ENCODE data around the gene WDPCP.

Gene WDPCP

DNA sequence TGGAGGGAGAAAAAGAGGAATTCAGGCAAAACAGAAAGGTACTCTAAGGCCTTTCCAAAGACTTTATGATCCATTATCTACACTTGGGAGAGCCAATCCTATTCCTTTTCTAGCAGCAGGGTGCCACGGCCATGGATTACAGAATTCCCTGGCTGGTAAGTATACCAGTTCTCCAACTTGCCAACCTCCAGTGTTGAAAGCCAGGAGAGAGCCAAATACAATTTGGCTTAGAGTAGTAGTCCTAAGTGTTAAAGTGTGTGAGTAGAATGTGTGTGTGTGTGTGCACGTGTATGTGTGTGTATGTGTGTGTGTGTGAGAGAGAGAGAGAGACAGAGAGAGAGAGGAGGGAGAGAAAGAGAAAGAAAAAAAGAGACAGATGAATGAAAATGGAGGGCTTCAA, 43.3 kb downstream of the WDPCP start:
- Histone ChIP-seq H3K27ac (ENCODE audit: low read depth in 2 of 2, low read length in 2 of 2) (no peak overlapping the region), H3K9ac (ENCODE audit: low read depth in 1 of 2, low read length in 2 of 2) (no peak overlapping the region), H3K4me1 (ENCODE audit: control insufficient read depth in 2 of 2, insufficient read depth in 2 of 2, low read length in 2 of 2) (no peaks in the 10 kb centered on the region), H3K27me3 (ENCODE audit: control insufficient read depth in 2 of 2, insufficient read depth in 2 of 2, low read length in 2 of 2) (no peaks in the 10 kb centered on the region), H3K9me3 (ENCODE audit: control insufficient read depth in 2 of 2, low read length in 2 of 2) (no peaks in the 10 kb centered on the region), H3K4me3 (ENCODE audit: low read length in 2 of 2) (no peak overlapping the region), H3K36me3 (ENCODE audit: control insufficient read depth in 2 of 2, insufficient read depth in 2 of 2, low read length in 2 of 2) (no peaks in the 10 kb centered on the region)

GRCh38 chr2:63544017-63544627, 44.2 kb downstream of the WDPCP start:
- Histone ChIP-seq H3K4me3 (ENCODE audit: low read length in 2 of 2) (no peak overlapping the region), H3K27me3 (ENCODE audit: control insufficient read depth in 2 of 2, insufficient read depth in 2 of 2, low read length in 2 of 2) (no peaks in the 10 kb centered on the region), H3K9me3 (ENCODE audit: control insufficient read depth in 2 of 2, low read length in 2 of 2) (no peaks in the 10 kb centered on the region), H3K4me1 (ENCODE audit: control insufficient read depth in 2 of 2, insufficient read depth in 2 of 2, low read length in 2 of 2) (no peaks in the 10 kb centered on the region), H3K9ac (ENCODE audit: low read depth in 1 of 2, low read length in 2 of 2) (no peak overlapping the region), H3K36me3 (ENCODE audit: control insufficient read depth in 2 of 2, insufficient read depth in 2 of 2, low read length in 2 of 2) (no peaks in the 10 kb centered on the region), H3K27ac (ENCODE audit: low read depth in 2 of 2, low read length in 2 of 2) (no peak overlapping the region)

DNA sequence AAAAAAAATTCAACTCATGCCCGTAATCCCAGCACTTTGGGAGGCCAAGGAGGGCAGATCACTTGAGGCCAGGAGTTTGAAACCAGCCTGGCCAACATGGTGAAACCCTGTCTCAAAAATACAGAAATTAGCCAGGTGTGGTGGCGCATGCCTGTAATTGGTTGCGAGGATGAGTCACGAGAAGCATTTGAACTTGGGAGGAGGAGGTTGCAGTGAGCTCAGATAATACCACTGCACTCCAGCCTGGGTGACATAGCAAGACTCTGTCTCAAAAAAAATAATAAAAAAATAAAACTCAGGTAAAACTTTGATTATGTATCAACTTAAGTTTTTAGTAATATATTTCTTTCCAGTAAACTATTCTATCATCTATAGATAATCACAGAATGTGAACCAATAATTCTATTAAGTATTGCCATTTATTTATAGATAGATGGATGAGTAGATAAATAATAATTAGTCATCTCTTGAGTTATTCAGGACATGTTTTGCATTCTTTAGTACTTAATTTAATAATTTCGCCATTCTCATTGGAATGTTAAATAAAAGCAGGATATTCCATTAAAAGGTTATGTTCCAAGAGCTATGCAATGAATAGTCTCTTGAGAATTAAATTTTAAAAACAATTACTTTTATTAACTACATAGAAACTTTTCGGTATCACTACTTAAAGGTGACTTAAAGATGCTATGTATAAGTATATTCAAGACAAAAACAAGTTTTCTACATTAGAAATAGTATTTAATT, 48.7 kb downstream of the WDPCP start:
- H3K27ac ChIP-seq (ENCODE audit: low read depth in 2 of 2, low read length in 2 of 2), result no peak overlapping the region
- no peak overlapping the region for H3K9ac ChIP-seq (ENCODE audit: low read depth in 1 of 2, low read length in 2 of 2)
- no peak overlapping the region for H3K4me3 ChIP-seq (ENCODE audit: low read length in 2 of 2)
- no peaks in the 10 kb centered on the region for H3K27me3 ChIP-seq (ENCODE audit: control insufficient read depth in 2 of 2, insufficient read depth in 2 of 2, low read length in 2 of 2)
- no peaks in the 10 kb centered on the region for H3K4me1 ChIP-seq (ENCODE audit: control insufficient read depth in 2 of 2, insufficient read depth in 2 of 2, low read length in 2 of 2)
- H3K9me3 ChIP-seq (ENCODE audit: control insufficient read depth in 2 of 2, low read length in 2 of 2), result no peaks in the 10 kb centered on the region
- H3K36me3 ChIP-seq (ENCODE audit: control insufficient read depth in 2 of 2, insufficient read depth in 2 of 2, low read length in 2 of 2), result no peaks in the 10 kb centered on the region

DNA sequence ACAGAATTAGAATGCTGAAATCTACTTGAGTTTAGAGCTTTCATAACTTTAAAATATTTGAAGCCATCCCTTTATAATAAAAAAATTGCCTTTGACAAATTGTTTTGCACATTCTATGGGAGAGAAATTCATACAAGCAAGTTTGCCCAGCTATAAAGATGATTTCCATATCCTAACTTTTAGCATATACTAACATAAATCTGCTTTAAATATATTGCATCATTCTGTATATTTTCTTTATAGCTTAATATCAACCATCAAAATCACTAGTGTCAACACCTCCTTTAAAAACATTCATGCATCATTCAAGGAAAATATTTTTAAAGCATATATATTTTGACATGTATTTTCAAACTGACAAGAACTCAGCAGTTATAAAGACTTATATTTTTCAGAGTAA, 49.9 kb downstream of the WDPCP start:
- H3K9ac ChIP-seq (ENCODE audit: low read depth in 1 of 2, low read length in 2 of 2), result no peak overlapping the region
- no peaks in the 10 kb centered on the region for H3K9me3 ChIP-seq (ENCODE audit: control insufficient read depth in 2 of 2, low read length in 2 of 2)
- no peak overlapping the region for H3K4me3 ChIP-seq (ENCODE audit: low read length in 2 of 2)
- H3K36me3 ChIP-seq (ENCODE audit: control insufficient read depth in 2 of 2, insufficient read depth in 2 of 2, low read length in 2 of 2), result no peaks in the 10 kb centered on the region
- no peaks in the 10 kb centered on the region for H3K4me1 ChIP-seq (ENCODE audit: control insufficient read depth in 2 of 2, insufficient read depth in 2 of 2, low read length in 2 of 2)
- no peaks in the 10 kb centered on the region for H3K27me3 ChIP-seq (ENCODE audit: control insufficient read depth in 2 of 2, insufficient read depth in 2 of 2, low read length in 2 of 2)
- no peak overlapping the region for H3K27ac ChIP-seq (ENCODE audit: low read depth in 2 of 2, low read length in 2 of 2)

DNA sequence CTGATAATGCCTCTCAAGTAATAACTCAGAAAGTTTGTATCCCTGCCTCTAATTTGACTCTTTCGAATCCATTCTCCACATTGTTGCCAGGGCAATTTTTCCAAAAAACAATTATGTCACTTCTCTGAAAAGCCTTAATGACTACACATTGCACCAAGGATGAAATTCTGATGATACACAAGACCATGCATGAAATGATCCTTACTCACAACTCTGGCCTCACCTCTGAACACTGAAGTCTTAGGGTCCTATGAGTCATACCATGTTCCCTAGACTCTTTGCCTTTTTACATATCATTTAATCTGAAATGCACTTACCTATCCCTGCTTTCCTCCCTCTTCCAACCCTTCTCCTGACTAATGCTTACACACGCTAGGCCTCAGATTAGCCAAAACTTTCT, 51.0 kb downstream of the WDPCP start:
- H3K36me3 ChIP-seq (ENCODE audit: control insufficient read depth in 2 of 2, insufficient read depth in 2 of 2, low read length in 2 of 2), result no peaks in the 10 kb centered on the region
- H3K9ac ChIP-seq (ENCODE audit: low read depth in 1 of 2, low read length in 2 of 2), result no peak overlapping the region
- H3K27ac ChIP-seq (ENCODE audit: low read depth in 2 of 2, low read length in 2 of 2), result no peak overlapping the region
- H3K9me3 ChIP-seq (ENCODE audit: control insufficient read depth in 2 of 2, low read length in 2 of 2), result no peaks in the 10 kb centered on the region
- no peaks in the 10 kb centered on the region for H3K4me1 ChIP-seq (ENCODE audit: control insufficient read depth in 2 of 2, insufficient read depth in 2 of 2, low read length in 2 of 2)
- no peaks in the 10 kb centered on the region for H3K27me3 ChIP-seq (ENCODE audit: control insufficient read depth in 2 of 2, insufficient read depth in 2 of 2, low read length in 2 of 2)
- H3K4me3 ChIP-seq (ENCODE audit: low read length in 2 of 2), result no peak overlapping the region

DNA sequence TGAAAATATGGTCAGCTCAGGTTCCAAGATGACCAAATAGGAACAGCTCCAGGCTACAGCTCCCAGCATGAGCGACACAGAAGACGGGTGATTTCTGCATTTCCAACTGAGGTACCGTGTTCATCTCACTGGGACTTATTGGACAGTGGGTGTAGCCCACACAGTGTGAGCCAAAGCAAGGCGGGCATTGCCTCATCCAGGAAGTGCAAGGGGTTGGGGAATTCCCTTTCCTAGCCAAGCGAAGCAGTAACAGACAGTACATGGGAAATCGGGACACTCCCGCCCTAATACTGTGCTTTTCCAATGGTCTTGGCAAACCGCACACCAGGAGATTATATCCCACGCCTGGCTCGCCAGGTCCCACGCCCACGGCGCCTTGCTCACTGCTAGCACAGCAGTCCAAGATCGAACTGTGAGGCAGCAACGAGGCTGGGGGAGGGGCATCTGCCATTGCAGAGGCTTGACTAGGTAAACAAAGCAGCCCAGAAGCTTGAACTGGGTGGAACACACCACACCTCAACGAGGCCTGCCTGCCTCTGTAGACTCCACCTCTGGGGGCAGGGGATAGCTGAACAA, 57.5 kb downstream of the WDPCP start:
- no peaks in the 10 kb centered on the region for H3K27me3 ChIP-seq (ENCODE audit: control insufficient read depth in 2 of 2, insufficient read depth in 2 of 2, low read length in 2 of 2)
- H3K9me3 ChIP-seq (ENCODE audit: control insufficient read depth in 2 of 2, low read length in 2 of 2), result no peaks in the 10 kb centered on the region
- H3K27ac ChIP-seq (ENCODE audit: low read depth in 2 of 2, low read length in 2 of 2), result no peak overlapping the region
- no peak overlapping the region for H3K4me3 ChIP-seq (ENCODE audit: low read length in 2 of 2)
- H3K36me3 ChIP-seq (ENCODE audit: control insufficient read depth in 2 of 2, insufficient read depth in 2 of 2, low read length in 2 of 2), result no peaks in the 10 kb centered on the region
- H3K9ac ChIP-seq (ENCODE audit: low read depth in 1 of 2, low read length in 2 of 2), result no peak overlapping the region
- H3K4me1 ChIP-seq (ENCODE audit: control insufficient read depth in 2 of 2, insufficient read depth in 2 of 2, low read length in 2 of 2), result no peaks in the 10 kb centered on the region

- H3K4me3 ChIP-seq (ENCODE audit: low read length in 2 of 2), result no peak overlapping the region
- no peaks in the 10 kb centered on the region for H3K36me3 ChIP-seq (ENCODE audit: control insufficient read depth in 2 of 2, insufficient read depth in 2 of 2, low read length in 2 of 2)
- H3K4me1 ChIP-seq (ENCODE audit: control insufficient read depth in 2 of 2, insufficient read depth in 2 of 2, low read length in 2 of 2), result no peaks in the 10 kb centered on the region
- no peak overlapping the region for H3K9ac ChIP-seq (ENCODE audit: low read depth in 1 of 2, low read length in 2 of 2)
- H3K27me3 ChIP-seq (ENCODE audit: control insufficient read depth in 2 of 2, insufficient read depth in 2 of 2, low read length in 2 of 2), result no peaks in the 10 kb centered on the region
- H3K9me3 ChIP-seq (ENCODE audit: control insufficient read depth in 2 of 2, low read length in 2 of 2), result peaks cover 3% of the 10 kb centered on the region in 2 donors
- H3K27ac ChIP-seq (ENCODE audit: low read depth in 2 of 2, low read length in 2 of 2), result no peak overlapping the region
Observed at GRCh38 chr2:63525905-63526304, 62.4 kb downstream of the WDPCP start.

- H3K9me3 ChIP-seq (ENCODE audit: control insufficient read depth in 2 of 2, low read length in 2 of 2), result peaks cover 4 to 5% of the 10 kb centered on the region in 2 donors
- H3K36me3 ChIP-seq (ENCODE audit: control insufficient read depth in 2 of 2, insufficient read depth in 2 of 2, low read length in 2 of 2), result no peaks in the 10 kb centered on the region
- H3K27me3 ChIP-seq (ENCODE audit: control insufficient read depth in 2 of 2, insufficient read depth in 2 of 2, low read length in 2 of 2), result no peaks in the 10 kb centered on the region
- no peak overlapping the region for H3K27ac ChIP-seq (ENCODE audit: low read depth in 2 of 2, low read length in 2 of 2)
- no peaks in the 10 kb centered on the region for H3K4me1 ChIP-seq (ENCODE audit: control insufficient read depth in 2 of 2, insufficient read depth in 2 of 2, low read length in 2 of 2)
- H3K4me3 ChIP-seq (ENCODE audit: low read length in 2 of 2), result no peak overlapping the region
- no peak overlapping the region for H3K9ac ChIP-seq (ENCODE audit: low read depth in 1 of 2, low read length in 2 of 2)
Observed at GRCh38 chr2:63522950-63523349, 65.3 kb downstream of the WDPCP start.

GRCh38 chr2:63520793-63521192, 67.5 kb downstream of the WDPCP start:
- peaks cover 4 to 5% of the 10 kb centered on the region in 2 donors for H3K9me3 ChIP-seq (ENCODE audit: control insufficient read depth in 2 of 2, low read length in 2 of 2)
- no peaks in the 10 kb centered on the region for H3K36me3 ChIP-seq (ENCODE audit: control insufficient read depth in 2 of 2, insufficient read depth in 2 of 2, low read length in 2 of 2)
- no peak overlapping the region for H3K9ac ChIP-seq (ENCODE audit: low read depth in 1 of 2, low read length in 2 of 2)
- H3K27me3 ChIP-seq (ENCODE audit: control insufficient read depth in 2 of 2, insufficient read depth in 2 of 2, low read length in 2 of 2), result no peaks in the 10 kb centered on the region
- no peak overlapping the region for H3K27ac ChIP-seq (ENCODE audit: low read depth in 2 of 2, low read length in 2 of 2)
- H3K4me1 ChIP-seq (ENCODE audit: control insufficient read depth in 2 of 2, insufficient read depth in 2 of 2, low read length in 2 of 2), result no peaks in the 10 kb centered on the region
- H3K4me3 ChIP-seq (ENCODE audit: low read length in 2 of 2), result no peak overlapping the region

GRCh38 chr2:63514781-63515180, 73.5 kb downstream of the WDPCP start:
- H3K27ac ChIP-seq (ENCODE audit: low read depth in 2 of 2, low read length in 2 of 2), result no peak overlapping the region
- H3K36me3 ChIP-seq (ENCODE audit: control insufficient read depth in 2 of 2, insufficient read depth in 2 of 2, low read length in 2 of 2), result no peaks in the 10 kb centered on the region
- no peaks in the 10 kb centered on the region for H3K27me3 ChIP-seq (ENCODE audit: control insufficient read depth in 2 of 2, insufficient read depth in 2 of 2, low read length in 2 of 2)
- no peaks in the 10 kb centered on the region for H3K4me1 ChIP-seq (ENCODE audit: control insufficient read depth in 2 of 2, insufficient read depth in 2 of 2, low read length in 2 of 2)
- no peaks in the 10 kb centered on the region for H3K9me3 ChIP-seq (ENCODE audit: control insufficient read depth in 2 of 2, low read length in 2 of 2)
- H3K4me3 ChIP-seq (ENCODE audit: low read length in 2 of 2), result no peak overlapping the region
- no peak overlapping the region for H3K9ac ChIP-seq (ENCODE audit: low read depth in 1 of 2, low read length in 2 of 2)

Measured in mucosa of rectum (tissue), 2 donors.